Measurements from ENCODE around the gene L2HGDH. TPM values are rescaled to one million over a fixed set of nuclear protein-coding genes. Genes with fewer than 3 reads are reported as not detected.

The L2HGDH gene
- total and polyA plus RNA-seq, 9 of the 15 experiments (the other 6 are each of a cell fraction or from before 2014, with no cell fraction given): 1.7 to 16.1 (median 10.5) TPM

DNA sequence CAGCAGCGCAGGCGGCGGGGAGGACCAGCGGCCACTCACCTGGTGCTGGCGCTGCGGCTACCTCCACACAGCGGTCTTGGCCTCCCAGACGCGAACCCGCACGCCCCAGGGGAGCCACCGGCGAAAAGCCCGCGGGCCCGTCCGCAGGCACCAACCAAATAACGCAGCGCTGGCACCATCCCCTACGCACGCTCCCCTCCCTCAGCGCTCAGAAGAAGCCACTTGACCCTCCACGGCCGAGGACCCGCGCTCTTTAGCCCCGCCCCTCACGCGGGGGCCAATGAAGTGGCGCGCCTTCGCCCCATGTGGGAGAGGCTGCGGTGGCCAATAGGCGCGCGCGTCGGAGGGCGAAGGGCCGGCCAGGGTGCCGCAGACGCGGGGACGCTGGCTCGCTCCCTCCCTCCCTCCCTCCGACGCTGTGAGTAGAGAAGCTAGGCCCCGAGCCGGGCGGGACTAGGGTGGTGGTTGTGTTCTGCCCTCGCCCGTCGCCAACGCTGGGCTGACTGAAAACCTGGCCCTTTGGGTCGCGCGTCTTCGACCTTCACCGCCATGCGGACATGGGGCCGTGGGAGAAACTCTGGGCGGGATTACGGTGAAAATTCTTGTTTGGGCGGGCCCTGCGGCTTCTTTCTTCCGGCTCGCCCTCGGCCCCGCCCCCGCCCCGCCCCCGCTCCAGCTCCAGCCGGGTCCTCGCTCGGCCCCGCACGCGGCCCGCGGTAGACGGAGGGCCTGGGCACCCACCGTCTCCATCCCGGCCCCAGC, at the start of gene L2HGDH, which contains the start of gene DMAC2L (continued):
- TF ChIP-seq, protein P1, sequence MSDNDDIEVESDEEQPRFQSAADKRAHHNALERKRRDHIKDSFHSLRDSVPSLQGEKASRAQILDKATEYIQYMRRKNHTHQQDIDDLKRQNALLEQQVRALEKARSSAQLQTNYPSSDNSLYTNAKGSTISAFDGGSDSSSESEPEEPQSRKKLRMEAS (CRISPR knock-in tag; IDR thresholded peaks at IDR 0.05): peak; percentile 97
- TF ChIP-seq EWSR1 (IDR thresholded peaks at IDR 0.05; ENCODE audit: borderline replicate concordance, low read depth, partially characterized antibody) (no peak), CCNT2 (IDR thresholded peaks at IDR 0.05; ENCODE audit: borderline replicate concordance, extremely low read depth, insufficient read length, low read depth, low read length) (peak; percentile 57), TAF15 (IDR thresholded peaks at IDR 0.05; ENCODE audit: low read depth, low read length) (no peak), MTA2 (IDR thresholded peaks at IDR 0.05; ENCODE audit: low read depth) (no peak), ZNF140 (CRISPR knock-in tag; IDR thresholded peaks at IDR 0.05) (no peak), RUNX1 (IDR thresholded peaks at IDR 0.05; ENCODE audit: low read depth) (no peak), TGIF2 (CRISPR knock-in tag; IDR thresholded peaks at IDR 0.05) (no peak), HNRNPK (IDR thresholded peaks at IDR 0.05; ENCODE audit: low read depth, low read length, poor library complexity, severe bottlenecking) (no peak), NCOA1 (IDR thresholded peaks at IDR 0.05; ENCODE audit: low read depth) (no peak), ATF7 (IDR thresholded peaks at IDR 0.05) (no peak; the same call in 1 of the 2 replicates), HDAC8 (tag; IDR thresholded peaks at IDR 0.05) (no peak), CREM (IDR thresholded peaks at IDR 0.05; ENCODE audit: low read depth) (0 out of 2 replicates have a peak, but pooled peaks have one; percentile 22), STAT5B (CRISPR knock-in tag; IDR thresholded peaks at IDR 0.05) (no peak), ZBTB8A (IDR thresholded peaks at IDR 0.05; ENCODE audit: partially characterized antibody) (no peak), SAP30 (IDR thresholded peaks at IDR 0.05; ENCODE audit: borderline replicate concordance, insufficient read depth, low read depth, low read length, poor library complexity, severe bottlenecking) (peak; percentile 48), SMAD2 (IDR thresholded peaks at IDR 0.05; ENCODE audit: low read depth, low read length) (no peak), ZNF830 (CRISPR knock-in tag; IDR thresholded peaks at IDR 0.05) (no peak), ZNF766 (CRISPR knock-in tag; conservative IDR thresholded peaks at IDR 0.05) (no peak; the same call in 1 of the 2 replicates), HNRNPL (IDR thresholded peaks at IDR 0.05; ENCODE audit: low read depth, low read length) (0 out of 2 replicates have a peak, but pooled peaks have one; percentile 32)
- TF ChIP-seq, protein P2, sequence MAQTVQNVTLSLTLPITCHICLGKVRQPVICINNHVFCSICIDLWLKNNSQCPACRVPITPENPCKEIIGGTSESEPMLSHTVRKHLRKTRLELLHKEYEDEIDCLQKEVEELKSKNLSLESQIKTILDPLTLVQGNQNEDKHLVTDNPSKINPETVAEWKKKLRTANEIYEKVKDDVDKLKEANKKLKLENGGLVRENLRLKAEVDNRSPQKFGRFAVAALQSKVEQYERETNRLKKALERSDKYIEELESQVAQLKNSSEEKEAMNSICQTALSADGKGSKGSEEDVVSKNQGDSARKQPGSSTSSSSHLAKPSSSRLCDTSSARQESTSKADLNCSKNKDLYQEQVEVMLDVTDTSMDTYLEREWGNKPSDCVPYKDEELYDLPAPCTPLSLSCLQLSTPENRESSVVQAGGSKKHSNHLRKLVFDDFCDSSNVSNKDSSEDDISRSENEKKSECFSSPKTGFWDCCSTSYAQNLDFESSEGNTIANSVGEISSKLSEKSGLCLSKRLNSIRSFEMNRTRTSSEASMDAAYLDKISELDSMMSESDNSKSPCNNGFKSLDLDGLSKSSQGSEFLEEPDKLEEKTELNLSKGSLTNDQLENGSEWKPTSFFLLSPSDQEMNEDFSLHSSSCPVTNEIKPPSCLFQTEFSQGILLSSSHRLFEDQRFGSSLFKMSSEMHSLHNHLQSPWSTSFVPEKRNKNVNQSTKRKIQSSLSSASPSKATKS (CRISPR knock-in tag; IDR thresholded peaks at IDR 0.05): no peak
- TF ChIP-seq, protein P3, sequence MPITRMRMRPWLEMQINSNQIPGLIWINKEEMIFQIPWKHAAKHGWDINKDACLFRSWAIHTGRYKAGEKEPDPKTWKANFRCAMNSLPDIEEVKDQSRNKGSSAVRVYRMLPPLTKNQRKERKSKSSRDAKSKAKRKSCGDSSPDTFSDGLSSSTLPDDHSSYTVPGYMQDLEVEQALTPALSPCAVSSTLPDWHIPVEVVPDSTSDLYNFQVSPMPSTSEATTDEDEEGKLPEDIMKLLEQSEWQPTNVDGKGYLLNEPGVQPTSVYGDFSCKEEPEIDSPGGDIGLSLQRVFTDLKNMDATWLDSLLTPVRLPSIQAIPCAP (CRISPR knock-in tag; IDR thresholded peaks at IDR 0.05; ENCODE audit: borderline replicate concordance): no peak
- TF ChIP-seq, protein P4, sequence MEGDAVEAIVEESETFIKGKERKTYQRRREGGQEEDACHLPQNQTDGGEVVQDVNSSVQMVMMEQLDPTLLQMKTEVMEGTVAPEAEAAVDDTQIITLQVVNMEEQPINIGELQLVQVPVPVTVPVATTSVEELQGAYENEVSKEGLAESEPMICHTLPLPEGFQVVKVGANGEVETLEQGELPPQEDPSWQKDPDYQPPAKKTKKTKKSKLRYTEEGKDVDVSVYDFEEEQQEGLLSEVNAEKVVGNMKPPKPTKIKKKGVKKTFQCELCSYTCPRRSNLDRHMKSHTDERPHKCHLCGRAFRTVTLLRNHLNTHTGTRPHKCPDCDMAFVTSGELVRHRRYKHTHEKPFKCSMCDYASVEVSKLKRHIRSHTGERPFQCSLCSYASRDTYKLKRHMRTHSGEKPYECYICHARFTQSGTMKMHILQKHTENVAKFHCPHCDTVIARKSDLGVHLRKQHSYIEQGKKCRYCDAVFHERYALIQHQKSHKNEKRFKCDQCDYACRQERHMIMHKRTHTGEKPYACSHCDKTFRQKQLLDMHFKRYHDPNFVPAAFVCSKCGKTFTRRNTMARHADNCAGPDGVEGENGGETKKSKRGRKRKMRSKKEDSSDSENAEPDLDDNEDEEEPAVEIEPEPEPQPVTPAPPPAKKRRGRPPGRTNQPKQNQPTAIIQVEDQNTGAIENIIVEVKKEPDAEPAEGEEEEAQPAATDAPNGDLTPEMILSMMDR (IDR thresholded peaks at IDR 0.05 in 2 of 3, conservative IDR thresholded peaks at IDR 0.05 in 1 of 3; ENCODE audit: insufficient read depth in 2 of 3, low read depth in 1 of 3, low read length in 3 of 3): peak in 2 of 3 experiments; percentile 54 to 89; a peak in 5 of 6 replicates
